Neural cell (in vitro differentiated cells): ENCODE measurements around the gene TNFRSF19. TPM values are rescaled to one million over a fixed set of nuclear protein-coding genes. Genes with fewer than 3 reads are reported as not detected.

Source experiments
- H2AFZ ChIP-seq: fragments of 200-600, 300-800 bp; sonication (generic), shearing (Covaris generic); 2 replicates; pipeline ENCODE4 v1.6.0; 2014; ENCODE audit warnings: low read depth, mild to moderate bottlenecking, antibody characterized with exemption, low read length, moderate library complexity
- H3F3A ChIP-seq: fragments of 200-600 bp; shearing (Covaris generic); 2 replicates; pipeline ENCODE4 v1.6.1; 2016; ENCODE audit warnings: mild to moderate bottlenecking, moderate library complexity, mixed read lengths, antibody characterized with exemption, low read length; ENCODE audit not compliant: insufficient read depth, poor library complexity, severe bottlenecking
- H3K27ac ChIP-seq: fragments of 200-600, 300-800 bp; sonication (generic), shearing (Covaris generic); 2 replicates; pipeline ENCODE4 v1.5.1; 2014; ENCODE audit warnings: mild to moderate bottlenecking, low read length, moderate library complexity
- H3K27me3 ChIP-seq: fragments of 300-800, 200-600 bp; sonication (generic), shearing (Covaris generic); 2 replicates; pipeline ENCODE4 v1.6.0; 2014; ENCODE audit warnings: mild to moderate bottlenecking, low read depth, low read length, moderate library complexity; ENCODE audit not compliant: insufficient read depth
- H3K36me3 ChIP-seq: fragments of 300-800, 200-600 bp; sonication (generic), shearing (Covaris generic); 2 replicates; pipeline ENCODE4 v1.5.1; 2014; ENCODE audit warnings: mild to moderate bottlenecking, antibody characterized with exemption, low read length, moderate library complexity; ENCODE audit not compliant: insufficient read depth
- H3K4me2 ChIP-seq: fragments of 300-800, 200-600 bp; sonication (generic), shearing (Covaris generic); 2 replicates; pipeline ENCODE4 v1.6.0; 2014; ENCODE audit warnings: mild to moderate bottlenecking, low read length
- H3K4me3 ChIP-seq: fragments of 300-800, 200-600 bp; sonication (generic), shearing (Covaris generic); 2 replicates; pipeline ENCODE4 v1.5.1; 2014; ENCODE audit warnings: mild to moderate bottlenecking, low read length, moderate library complexity
- H3K79me2 ChIP-seq: fragments of 200-600 bp; shearing (Covaris generic); replicated peaks from 2 replicates; pipeline ENCODE4 v1.6.0; 2014; ENCODE audit warnings: mild to moderate bottlenecking, low read length, moderate library complexity; ENCODE audit not compliant: insufficient read depth
- H3K9ac ChIP-seq: fragments of 300-800, 200-600 bp; sonication (generic), shearing (Covaris generic); 2 replicates; pipeline ENCODE4 v1.6.1; 2016; ENCODE audit warnings: mild to moderate bottlenecking, low read length, mixed read lengths
- H3K9me2 ChIP-seq: fragments of 200-600 bp; shearing (Covaris generic); 2 replicates; pipeline ENCODE4 v1.6.1; 2016; ENCODE audit warnings: mild to moderate bottlenecking, low read length, mixed read lengths; ENCODE audit not compliant: insufficient read depth
- H3K9me3 ChIP-seq: fragments of 200-600, 300-800 bp; sonication (generic), shearing (Covaris generic); 2 replicates; pipeline ENCODE4 v1.6.1; 2016; ENCODE audit warnings: mild to moderate bottlenecking, mixed run types, low read length, moderate library complexity, mixed read lengths
- H4K20me1 ChIP-seq: fragments of 200-600 bp; shearing (Covaris generic); 2 replicates; pipeline ENCODE4 v1.6.1; 2016; ENCODE audit warnings: mild to moderate bottlenecking, mixed run types; ENCODE audit not compliant: insufficient read depth
- CTCF ChIP-seq: fragments of 450-650 bp; IDR thresholded peaks from 2 replicates; pipeline ENCODE4 v1.5.1; 2014; ENCODE audit warnings: antibody characterized with exemption, mild to moderate bottlenecking, moderate library complexity; ENCODE audit not compliant: poor library complexity, severe bottlenecking
- EP300 ChIP-seq: fragments of 450-650 bp; conservative IDR thresholded peaks from 2 replicates; pipeline ENCODE4 v1.6.1; 2014; ENCODE audit warnings: antibody characterized with exemption, mild to moderate bottlenecking, moderate library complexity; ENCODE audit not compliant: poor library complexity, severe bottlenecking
- EZH2 ChIP-seq: fragments of 200-600, 300-800 bp; shearing (Covaris generic), sonication (generic); IDR thresholded peaks from 2 replicates; pipeline ENCODE4 v1.6.1; 2014; ENCODE audit warnings: antibody characterized with exemption, low read length, borderline replicate concordance, mild to moderate bottlenecking; ENCODE audit not compliant: insufficient read depth, poor library complexity, severe bottlenecking
- MXI1 ChIP-seq: fragments of 450-650 bp; conservative IDR thresholded peaks from 2 replicates; pipeline ENCODE4 v1.6.1; 2014; ENCODE audit warnings: antibody characterized with exemption, mild to moderate bottlenecking; ENCODE audit not compliant: poor library complexity, severe bottlenecking
- POLR2AphosphoS5 ChIP-seq: IDR thresholded peaks from 2 replicates; pipeline ENCODE4 v1.6.1; 2012
- RAD21 ChIP-seq: fragments of 450-650 bp; conservative IDR thresholded peaks from 2 replicates; pipeline ENCODE4 v1.6.1; 2014; ENCODE audit warnings: antibody characterized with exemption, mild to moderate bottlenecking, moderate library complexity
- REST ChIP-seq: IDR thresholded peaks from 2 replicates; pipeline ENCODE4 v1.6.1; 2012; ENCODE audit warnings: borderline replicate concordance
- SMC3 ChIP-seq: fragments of 450-650 bp; conservative IDR thresholded peaks from 2 replicates; pipeline ENCODE4 v1.6.1; 2014; ENCODE audit warnings: antibody characterized with exemption, mild to moderate bottlenecking, moderate library complexity; ENCODE audit not compliant: poor library complexity
- TAF1 ChIP-seq: IDR thresholded peaks from 2 replicates; pipeline ENCODE4 v1.6.1; 2012; ENCODE audit warnings: low read depth
- polyA plus RNA-seq: library from polyadenylated mRNA; depleted of rRNA; stranded (reverse); fragments of >200 nt; gene quantifications from 2 replicates; pipeline ENCODE4 v1.2.3, GENCODE V29; 2014

TNFRSF19 gene
- polyA plus RNA-seq, 1 donor from 2014 or later: 3.3 TPM

- no peaks in the 10 kb centered on the region for H3K9me2 ChIP-seq
- H3K27ac ChIP-seq: no peak overlapping the region
- H3K9me3 ChIP-seq: no peaks in the 10 kb centered on the region
- H3K4me3 ChIP-seq: peak overlapping the region; percentile 95
- H4K20me1 ChIP-seq: no peaks in the 10 kb centered on the region
- TF ChIP-seq CTCF (no peak), POLR2AphosphoS5 (no peak), TAF1 (no peak), RAD21 (no peak), SMC3 (no peak), EZH2 (no peak), EP300 (no peak)
- no peaks in the 10 kb centered on the region for H3K36me3 ChIP-seq
- H3K27me3 ChIP-seq: no peaks in the 10 kb centered on the region
- H3K4me2 ChIP-seq: peak overlapping the region; percentile 72
- H3K79me2 ChIP-seq: no peaks in the 10 kb centered on the region
- H3K9ac ChIP-seq: no peak overlapping the region
- no peaks in the 10 kb centered on the region for H3F3A ChIP-seq
- H2AFZ ChIP-seq: no peak overlapping the region
These were observed 10.5 kb downstream of the TNFRSF19 start for GRCh38 chr13:23580684-23581060.

GRCh38 chr13:23583491-23583890 lies 13.3 kb downstream of the TNFRSF19 start:
- Histone ChIP-seq H3K36me3 (no peaks in the 10 kb centered on the region), H3K79me2 (no peaks in the 10 kb centered on the region), H3K27me3 (no peaks in the 10 kb centered on the region), H3K9ac (no peak overlapping the region), H2AFZ (no peak overlapping the region), H4K20me1 (no peaks in the 10 kb centered on the region), H3F3A (no peaks in the 10 kb centered on the region), H3K27ac (no peak overlapping the region), H3K9me2 (no peaks in the 10 kb centered on the region), H3K4me2 (no peak overlapping the region), H3K9me3 (no peaks in the 10 kb centered on the region), H3K4me3 (no peak overlapping the region)
- TF ChIP-seq EZH2 (no peak), MXI1 (no peak)

- H2AFZ ChIP-seq: no peak overlapping the region
- no peak overlapping the region for H3K4me2 ChIP-seq
- no peaks in the 10 kb centered on the region for H3K9me3 ChIP-seq
- H3K4me3 ChIP-seq: no peak overlapping the region
- H3K27me3 ChIP-seq: no peaks in the 10 kb centered on the region
- no peaks in the 10 kb centered on the region for H3F3A ChIP-seq
- TF ChIP-seq POLR2AphosphoS5 (no peak), CTCF (no peak), RAD21 (no peak), REST (no peak), MXI1 (no peak), EZH2 (no peak), TAF1 (no peak), EP300 (no peak), SMC3 (no peak)
- no peaks in the 10 kb centered on the region for H3K79me2 ChIP-seq
- H3K9ac ChIP-seq: no peak overlapping the region
- H3K9me2 ChIP-seq: no peaks in the 10 kb centered on the region
- H3K27ac ChIP-seq: no peak overlapping the region
- H3K36me3 ChIP-seq: no peaks in the 10 kb centered on the region
- no peaks in the 10 kb centered on the region for H4K20me1 ChIP-seq
These were observed 14.1 kb downstream of the TNFRSF19 start for GRCh38 chr13:23584275-23584674.
